HG03064 (cell line): ENCODE data around the gene TRAK1.

ENCODE experiments used
- ATAC-seq: cut with Tn5 transposase; IDR thresholded peaks from one replicate; pipeline ENCODE4 v1.9.1; 2021; ENCODE audit warnings: low read depth; ENCODE audit not compliant: unreplicated experiment

Gene TRAK1

DNA sequence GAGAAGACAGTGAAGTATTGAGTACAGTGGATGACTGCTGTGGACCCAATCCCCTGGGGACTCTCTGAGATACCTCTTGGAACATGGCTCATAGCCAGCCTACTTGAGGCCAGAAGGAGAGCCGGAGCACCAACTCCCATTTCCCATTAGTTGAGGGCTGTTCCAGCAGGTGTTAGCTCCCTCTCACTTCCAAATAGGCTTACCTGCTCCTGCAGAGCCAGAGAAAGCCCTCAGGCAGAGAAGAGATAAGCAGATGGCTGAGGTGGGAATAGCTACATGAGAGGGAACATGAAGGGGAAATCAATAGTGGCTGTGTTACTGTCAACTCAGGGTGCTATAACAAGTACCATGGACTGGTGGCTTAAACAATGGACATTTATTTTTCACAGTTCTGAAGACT is 179.4 kb downstream of the TRAK1 start:
- no peak for ATAC-seq

- no peak for ATAC-seq
These were observed 180.6 kb downstream of the TRAK1 start for GRCh38 chr3:42271786-42272185.

DNA sequence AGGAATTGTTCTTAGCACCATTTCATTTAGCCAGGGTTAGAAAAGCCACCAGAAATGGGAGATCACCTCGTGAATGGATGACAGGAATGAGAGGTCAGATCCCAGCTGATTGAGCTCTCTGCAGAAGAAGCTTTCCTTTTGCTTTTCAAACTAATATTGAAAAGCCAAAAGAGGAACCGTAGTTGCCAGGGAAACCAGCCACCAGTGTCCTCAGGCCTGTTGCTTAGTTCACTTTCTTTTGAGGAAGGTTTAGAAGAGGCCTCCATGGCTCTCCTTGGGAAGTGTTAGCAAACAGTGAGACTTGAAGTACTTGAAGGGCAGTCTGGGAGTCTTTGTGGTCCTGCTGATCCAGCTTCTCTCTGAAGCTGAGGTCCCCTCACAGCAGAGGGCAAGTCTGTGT is 182.2 kb downstream of the TRAK1 start:
- no peak for ATAC-seq

DNA sequence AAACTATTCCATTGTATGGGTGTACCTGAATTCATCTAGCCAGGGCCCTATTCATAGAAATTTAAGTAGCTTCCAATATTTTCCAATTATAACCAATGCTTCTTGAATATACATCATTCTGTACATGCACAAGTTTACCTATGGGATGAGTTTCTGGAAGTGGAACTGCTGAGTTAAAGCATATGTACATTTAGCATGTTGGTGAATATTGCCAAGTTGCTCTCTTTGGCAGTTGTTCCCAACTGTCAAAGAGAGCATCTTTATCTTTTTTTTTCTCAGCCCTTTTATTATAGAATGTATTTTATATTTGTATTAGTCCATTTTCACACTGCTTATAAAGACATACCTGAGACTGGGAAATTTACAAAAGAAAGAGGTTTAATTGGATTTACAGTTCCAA is 183.1 kb downstream of the TRAK1 start:
- ATAC-seq = no peak

DNA sequence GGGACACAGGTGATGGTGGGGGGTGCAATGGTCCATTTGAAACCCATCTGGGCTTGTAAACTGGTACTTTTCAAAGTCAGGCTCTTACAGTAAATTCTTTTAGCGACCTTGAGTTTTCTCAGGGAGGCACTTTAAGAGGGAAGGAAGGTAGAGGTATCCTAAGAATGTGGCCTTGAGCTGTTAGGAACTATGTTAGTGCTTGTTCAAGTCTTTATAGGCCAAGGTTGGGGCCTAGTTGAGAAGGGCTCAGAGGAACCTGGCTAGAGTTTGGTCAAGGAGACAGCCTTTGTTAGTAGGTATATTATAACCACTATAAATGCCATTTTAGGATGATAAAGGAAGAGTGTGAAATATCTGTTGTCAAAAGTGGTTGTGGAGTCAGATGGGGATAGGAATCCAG is 184.1 kb downstream of the TRAK1 start:
- ATAC-seq = no peak
